Measurements from ENCODE around the gene NAP1L4.

The NAP1L4 gene

DNA sequence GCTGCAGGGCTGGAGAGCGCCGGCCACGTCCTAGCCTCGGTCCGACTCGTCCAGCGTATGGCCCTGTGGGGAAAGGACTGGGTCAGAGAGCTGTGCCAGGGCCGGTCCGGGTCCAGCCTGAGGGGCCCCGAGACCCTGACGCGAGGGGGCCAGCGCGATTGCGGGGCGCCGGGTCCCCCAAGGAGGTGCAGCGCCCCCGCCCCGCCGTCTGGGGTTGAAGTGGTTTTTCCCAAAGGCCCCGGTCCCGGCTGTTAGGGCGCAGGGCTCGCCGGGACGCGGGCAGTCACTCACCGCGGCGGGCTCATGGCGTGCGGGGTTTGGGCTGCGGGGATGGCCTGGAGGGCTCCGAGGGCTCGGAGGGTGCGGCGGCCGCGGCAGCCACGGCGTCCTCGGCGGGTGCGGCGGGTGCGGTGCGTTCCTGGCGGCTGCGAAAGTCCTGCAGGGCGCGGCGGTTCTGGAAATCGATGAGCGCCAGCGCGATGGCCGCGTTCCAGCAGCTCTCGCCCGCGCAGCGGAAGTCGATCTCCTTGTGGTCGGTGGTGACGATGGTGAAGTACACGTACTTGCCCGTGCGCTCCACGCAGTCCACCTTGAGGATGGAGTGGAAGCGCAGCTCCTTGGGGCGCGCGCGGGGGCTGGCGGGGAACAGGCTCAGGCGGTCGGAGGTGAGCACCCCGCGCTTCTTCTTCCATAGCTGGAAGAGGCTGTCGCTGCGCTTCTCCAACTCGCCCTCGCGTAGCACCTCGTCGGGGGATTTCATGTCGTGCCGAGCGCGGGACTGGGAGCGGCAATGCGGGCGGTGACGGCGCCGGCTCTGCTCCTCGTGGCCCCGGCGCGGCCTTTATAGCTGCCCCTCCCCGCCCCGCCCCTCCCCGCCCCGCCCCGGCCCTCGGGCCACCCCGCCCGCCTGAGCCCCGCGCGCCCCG lies 63.3 kb downstream of the NAP1L4 start, which contains the start of gene PHLDA2:
Gene PHLDA2, minus strand, starts transcription at position 816 of the 926 bp plus-strand sequence. Its CDS starts 56 bp downstream, at position 760.
- Mint-ChIP-seq H3K9me3 (no peaks in the 10 kb centered on the region), H3K27me3 (peaks cover 80% of the 10 kb centered on the region), H3K27ac (no peak within 1 kb of the TSS), H3K4me3 (peak within 1 kb of the TSS; percentile 71), H3K36me3 (no peaks in the 10 kb centered on the region), H3K4me1 (peaks cover 38% of the 10 kb centered on the region)
- peak; percentile 74 for DNase-seq
- CTCF ChIA-PET = interaction anchor here (0.8 to 5.4 kb wide), 13 partner anchors 13 to 398 kb away, joined by 3 to 50 read pairs (median 5); a partner anchor contains a TSS

DNA sequence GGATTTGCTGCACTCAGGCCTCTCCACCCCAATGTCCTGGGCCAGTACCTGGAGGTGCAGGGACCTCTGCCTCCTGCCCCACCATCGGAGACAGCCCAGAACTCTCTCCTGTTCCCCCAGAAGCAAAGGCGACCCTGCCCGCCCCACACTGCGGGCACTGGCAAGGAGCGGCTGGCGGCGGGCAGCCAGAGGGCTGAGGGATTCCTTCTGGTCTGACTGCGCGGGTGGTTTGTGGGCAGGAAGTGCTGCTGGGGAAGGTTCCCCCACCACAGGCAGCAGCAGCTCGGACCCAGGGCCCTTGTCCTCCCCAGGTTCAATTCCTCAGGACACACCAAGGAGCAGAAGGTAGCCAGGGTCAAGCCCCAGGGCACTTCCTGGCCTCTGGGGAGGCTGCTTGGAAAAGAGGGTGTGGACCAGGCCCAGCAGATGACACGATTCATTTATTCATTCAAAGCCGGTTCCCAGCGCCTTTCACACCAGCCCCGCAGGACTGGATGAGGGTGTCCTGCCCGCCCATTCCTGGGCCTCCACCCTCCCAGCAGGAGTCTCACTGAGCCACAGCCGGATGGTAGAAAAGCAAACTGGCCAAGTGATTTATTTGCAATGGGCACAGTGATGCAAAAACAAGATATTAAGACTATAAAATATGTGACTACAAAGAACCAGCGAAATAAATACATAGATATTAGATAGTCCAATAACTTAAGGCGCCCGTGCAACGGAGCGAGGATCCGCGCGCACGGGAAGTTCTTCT lies 64.1 kb downstream of the NAP1L4 start:
- CTCF ChIA-PET = interaction anchor here (1.2 to 5.1 kb wide), 3 partner anchors 16 to 93 kb away, joined by 3 to 50 read pairs (median 5); no protein-coding TSS in a partner anchor
- Mint-ChIP-seq H3K4me1 (peaks cover 30% of the 10 kb centered on the region), H3K36me3 (no peaks in the 10 kb centered on the region), H3K27me3 (peaks cover 77% of the 10 kb centered on the region), H3K4me3 (peak overlapping the region; percentile 41), H3K27ac (no peak overlapping the region), H3K9me3 (no peaks in the 10 kb centered on the region)
- DNase-seq = no peak

DNA sequence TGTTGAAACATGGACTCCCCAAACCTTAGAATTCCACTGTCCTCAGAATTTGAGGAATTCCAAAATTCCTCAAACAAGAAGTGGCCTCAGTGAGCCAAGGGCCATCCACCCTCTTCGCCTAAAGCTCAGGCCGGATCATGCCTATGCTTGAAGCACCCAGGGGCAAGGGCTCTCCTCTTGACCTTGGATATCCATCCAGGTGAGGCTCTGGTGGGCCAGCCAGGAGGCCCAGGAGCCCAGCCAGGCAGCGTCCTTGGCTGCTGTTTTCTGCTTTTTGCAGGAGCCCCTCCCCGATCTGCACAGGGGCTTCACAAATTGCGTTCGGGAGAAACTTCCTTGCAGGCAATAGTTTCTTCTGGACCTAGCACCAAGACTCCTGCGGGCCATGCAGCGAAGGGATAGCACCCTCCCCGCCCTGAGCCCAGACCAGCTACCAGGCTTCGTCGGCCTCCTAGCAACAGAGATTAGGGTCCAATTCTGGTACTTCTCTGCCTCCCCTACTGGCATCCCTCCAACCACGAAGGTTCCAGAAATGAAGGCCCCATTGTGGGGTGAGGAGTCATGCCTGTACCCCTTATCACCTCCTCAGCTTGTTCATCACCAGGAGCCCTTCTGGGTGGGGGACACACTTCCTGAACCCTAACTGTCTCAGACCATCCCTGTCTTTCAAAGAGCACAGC lies 64.9 kb downstream of the NAP1L4 start:
- H3K36me3 Mint-ChIP-seq = no peaks in the 10 kb centered on the region

DNA sequence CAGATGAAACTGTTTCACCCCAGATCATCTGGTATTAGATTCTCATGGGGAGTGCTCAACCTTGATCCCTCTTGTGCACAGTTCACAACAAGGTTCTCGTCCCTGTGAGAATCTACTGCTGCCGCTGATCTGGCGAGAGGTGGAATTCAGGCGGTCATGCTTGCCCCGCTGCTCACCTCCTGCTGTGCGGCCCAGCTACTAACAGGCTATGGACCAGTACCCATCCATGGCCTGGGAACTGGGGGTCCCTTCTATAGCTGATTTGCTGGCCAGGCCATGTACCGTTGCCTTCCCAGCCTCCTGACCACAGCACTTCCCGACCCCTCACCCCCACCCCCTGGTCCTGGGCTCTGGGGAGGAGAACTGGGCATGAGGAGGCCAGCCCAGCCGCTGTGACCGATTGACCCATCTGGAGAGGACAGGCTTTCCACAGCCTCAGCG lies 65.5 kb downstream of the NAP1L4 start:
- DNase-seq = no peak
- Mint-ChIP-seq H3K4me3 (no peak overlapping the region), H3K27me3 (peaks cover 67% of the 10 kb centered on the region), H3K36me3 (no peaks in the 10 kb centered on the region), H3K9me3 (no peaks in the 10 kb centered on the region), H3K4me1 (peaks cover 23% of the 10 kb centered on the region), H3K27ac (no peak overlapping the region)
- CTCF ChIA-PET = interaction anchor here (1.2 kb wide), 1 partner anchor 95 kb away, joined by 3 read pairs; no protein-coding TSS in a partner anchor

More for the DNA sequence above, 64.9 kb downstream of the NAP1L4 start:
- no peak overlapping the region for H3K27ac Mint-ChIP-seq
- no peak overlapping the region for H3K4me3 Mint-ChIP-seq
- no peaks in the 10 kb centered on the region for H3K9me3 Mint-ChIP-seq
- H3K27me3 Mint-ChIP-seq = peaks cover 71% of the 10 kb centered on the region
- no peak for DNase-seq
- peaks cover 23% of the 10 kb centered on the region for H3K4me1 Mint-ChIP-seq
- CTCF ChIA-PET = interaction anchor here (1.2 to 5.1 kb wide), 2 partner anchors 35 to 94 kb away, joined by 3 to 50 read pairs; no protein-coding TSS in a partner anchor

DNA sequence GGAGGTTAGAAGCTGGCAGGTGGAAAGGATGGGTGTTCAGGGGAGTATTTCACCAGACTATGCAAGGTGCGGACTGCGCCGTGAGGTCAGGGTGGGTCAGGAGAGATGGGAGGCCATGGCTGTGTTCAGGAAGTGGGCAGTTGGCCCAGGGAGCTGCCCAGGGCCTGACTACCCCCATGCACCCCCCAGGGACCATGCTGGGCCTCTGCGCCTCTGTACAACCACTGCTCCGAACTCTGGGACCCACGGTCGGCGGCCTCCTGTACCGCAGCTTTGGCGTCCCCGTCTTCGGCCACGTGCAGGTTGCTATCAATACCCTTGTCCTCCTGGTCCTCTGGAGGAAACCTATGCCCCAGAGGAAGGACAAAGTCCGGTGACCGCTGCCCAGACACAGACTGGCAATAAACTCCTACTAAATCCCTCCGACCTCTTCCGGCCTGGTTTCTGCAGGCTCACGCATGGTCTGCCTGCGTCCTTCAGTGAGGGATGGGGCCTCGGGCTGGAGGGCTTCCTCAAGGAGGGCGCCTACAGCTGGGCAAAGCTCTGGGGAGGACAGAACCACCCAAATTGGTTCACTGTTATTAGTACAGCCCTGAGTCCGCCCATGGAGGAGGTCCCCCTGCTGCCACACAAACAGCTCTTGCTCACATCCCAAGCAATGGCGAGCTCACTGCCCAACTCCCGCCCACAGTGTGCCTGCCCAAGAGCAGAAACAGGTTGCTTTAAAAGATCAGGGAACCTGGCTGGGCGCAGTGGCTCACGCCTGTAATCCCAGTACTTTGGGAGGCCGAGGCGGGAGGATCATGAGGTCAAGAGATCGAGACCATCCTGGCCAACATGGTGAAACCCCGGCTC lies 67.1 kb downstream of the NAP1L4 start:
- no peak overlapping the region for H3K27ac Mint-ChIP-seq
- no peaks in the 10 kb centered on the region for H3K9me3 Mint-ChIP-seq
- DNase-seq = no peak
- CTCF ChIA-PET = interaction anchor here (1.0 kb wide), 1 partner anchor 32 kb away, joined by 3 read pairs; no protein-coding TSS in a partner anchor
- no peaks in the 10 kb centered on the region for H3K36me3 Mint-ChIP-seq
- peaks cover 52% of the 10 kb centered on the region for H3K27me3 Mint-ChIP-seq
- H3K4me1 Mint-ChIP-seq = peaks cover 18% of the 10 kb centered on the region
- no peak overlapping the region for H3K4me3 Mint-ChIP-seq

DNA sequence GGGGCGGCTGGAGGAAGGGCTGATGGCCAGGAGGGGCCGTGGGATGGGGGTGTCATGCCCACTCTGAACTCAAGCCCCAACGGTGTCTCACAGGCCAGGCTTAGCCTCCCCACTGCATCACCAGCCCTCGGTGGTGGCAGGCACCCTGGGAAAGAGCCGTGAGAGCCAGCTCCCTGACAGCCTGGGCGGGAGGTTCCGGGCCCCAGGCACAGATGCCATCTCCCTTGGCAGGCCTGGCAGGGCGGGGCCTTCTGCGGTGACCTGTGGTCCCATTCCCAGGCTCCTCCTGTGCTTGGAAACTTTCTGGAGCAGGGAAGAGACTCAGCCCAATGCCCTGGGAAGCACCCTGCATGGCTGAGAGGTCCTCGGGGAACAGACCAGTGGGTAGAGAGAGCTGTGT lies 67.7 kb downstream of the NAP1L4 start:
- Mint-ChIP-seq H3K27me3 (peaks cover 47% of the 10 kb centered on the region), H3K27ac (no peak overlapping the region)
- CTCF ChIA-PET = no interaction called here

DNA sequence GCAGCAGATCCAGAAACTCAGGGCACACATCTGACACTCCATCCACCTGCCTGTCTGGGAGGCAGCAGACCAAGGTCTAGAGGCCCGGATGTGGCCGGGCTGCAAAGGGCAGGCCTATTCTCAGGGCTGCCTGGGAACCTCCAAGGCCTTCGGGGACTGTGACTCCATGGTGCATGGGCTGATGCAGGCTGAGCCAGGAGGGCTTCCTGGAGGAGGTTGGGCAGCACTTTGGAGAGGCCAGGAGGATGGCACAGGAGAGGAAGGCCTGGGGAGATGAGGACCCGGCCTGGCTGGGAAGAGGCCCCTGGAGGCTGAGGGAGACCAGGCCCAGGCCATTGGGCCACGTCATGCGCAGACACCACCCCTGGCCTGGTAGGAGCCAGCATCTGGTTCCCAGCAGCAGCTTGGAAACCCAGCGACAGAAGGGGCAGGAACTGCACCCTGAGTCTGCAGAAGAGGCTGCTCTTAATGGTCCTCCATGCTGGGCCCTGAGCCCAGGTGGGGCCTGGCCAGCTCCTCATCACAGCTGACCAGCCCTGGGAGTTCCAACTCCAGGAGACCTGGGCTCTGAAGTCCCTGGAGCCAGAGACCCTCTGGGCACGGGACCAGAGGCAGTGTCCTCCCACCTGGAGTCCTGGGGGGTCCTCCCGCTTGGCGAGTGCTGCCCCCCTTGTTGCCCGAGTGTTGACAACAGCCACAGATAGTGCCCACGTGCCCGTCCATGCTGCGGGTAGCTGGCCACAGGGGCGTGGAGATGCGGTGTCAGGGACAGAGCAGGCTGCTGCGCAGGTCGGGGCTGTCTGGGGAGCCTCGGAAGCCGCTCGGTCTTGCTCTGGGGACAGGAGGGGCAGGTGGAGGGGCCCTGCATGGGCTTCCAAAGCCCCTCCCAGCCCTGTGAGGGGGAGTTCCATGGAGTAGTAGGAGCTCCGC lies 68.4 kb downstream of the NAP1L4 start:
- Mint-ChIP-seq H3K27ac (no peak overlapping the region), H3K9me3 (no peaks in the 10 kb centered on the region), H3K4me3 (no peak overlapping the region), H3K36me3 (no peaks in the 10 kb centered on the region), H3K27me3 (peaks cover 41% of the 10 kb centered on the region), H3K4me1 (peaks cover 11% of the 10 kb centered on the region)
- CTCF ChIA-PET = no interaction called here
- no peak for DNase-seq

More for the DNA sequence above, 67.7 kb downstream of the NAP1L4 start:
- Mint-ChIP-seq H3K4me1 (peaks cover 15% of the 10 kb centered on the region), H3K9me3 (no peaks in the 10 kb centered on the region), H3K36me3 (no peaks in the 10 kb centered on the region), H3K4me3 (no peak overlapping the region)
- no peak for DNase-seq

DNA sequence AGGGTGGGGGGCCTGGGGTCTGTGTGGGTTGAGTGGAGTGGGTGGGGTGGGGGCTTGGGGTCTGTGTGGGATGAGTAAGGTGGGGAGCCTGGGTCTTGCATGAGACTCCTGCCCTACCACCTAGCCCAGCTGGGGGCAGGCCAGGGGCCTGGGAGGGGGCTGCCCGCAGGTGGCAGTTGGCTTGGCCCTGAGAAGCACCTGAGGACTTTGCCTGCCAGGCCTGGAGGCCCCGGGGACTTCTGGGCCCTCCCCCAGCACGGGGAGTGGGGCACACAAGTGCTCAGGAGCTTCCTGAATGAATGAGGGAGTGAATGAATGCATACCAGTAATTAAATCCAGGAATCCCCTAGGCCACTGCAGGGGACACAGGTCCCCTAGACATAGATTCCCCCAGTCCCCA lies 69.5 kb downstream of the NAP1L4 start:
- Mint-ChIP-seq H3K27ac (no peak overlapping the region), H3K4me3 (no peak overlapping the region), H3K27me3 (peaks cover 30% of the 10 kb centered on the region), H3K9me3 (no peaks in the 10 kb centered on the region), H3K4me1 (peaks cover 2% of the 10 kb centered on the region), H3K36me3 (no peaks in the 10 kb centered on the region)
- DNase-seq = no peak
- CTCF ChIA-PET = no interaction called here

DNA sequence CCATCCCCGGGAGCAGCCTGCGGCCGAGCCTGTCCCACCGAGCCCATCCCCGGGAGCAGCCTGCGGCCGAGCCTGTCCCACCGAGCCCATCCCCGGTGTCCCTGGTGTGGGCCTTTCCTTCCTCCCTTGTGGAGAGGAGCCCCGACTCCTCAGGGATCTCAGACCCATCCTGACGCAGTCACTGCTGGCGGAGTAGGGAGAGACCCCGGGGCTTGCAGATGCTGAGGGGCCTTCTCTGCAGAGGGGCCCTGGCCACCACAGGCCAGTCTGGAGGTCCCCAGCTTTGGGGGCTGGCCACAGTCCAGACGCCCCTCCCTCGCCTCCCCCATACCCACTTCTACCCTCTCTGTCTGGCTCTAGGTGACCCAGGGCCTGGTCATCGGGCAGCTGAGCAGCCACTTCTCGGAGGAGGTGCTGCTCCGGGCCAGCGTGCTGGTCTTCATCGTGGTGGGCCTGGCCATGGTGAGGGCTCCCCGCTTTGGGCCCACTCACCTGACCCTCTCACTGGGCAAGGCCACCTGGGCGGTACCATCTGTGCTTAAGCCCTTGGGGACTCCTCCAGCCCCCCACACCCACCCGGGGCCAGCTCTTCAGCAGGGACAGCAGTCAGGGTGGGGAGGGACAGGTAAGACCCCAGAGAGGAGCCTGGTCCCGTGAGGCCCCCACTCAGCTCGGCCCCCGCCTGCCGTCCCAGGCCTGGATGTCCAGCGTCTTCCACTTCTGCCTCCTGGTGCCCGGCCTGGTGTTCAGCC lies 70.2 kb downstream of the NAP1L4 start:
- Mint-ChIP-seq H3K9me3 (no peaks in the 10 kb centered on the region), H3K27ac (no peak overlapping the region), H3K36me3 (no peaks in the 10 kb centered on the region), H3K27me3 (peaks cover 23% of the 10 kb centered on the region), H3K4me1 (no peaks in the 10 kb centered on the region), H3K4me3 (no peak overlapping the region)
- CTCF ChIA-PET = no interaction called here
- DNase-seq = no peak

DNA sequence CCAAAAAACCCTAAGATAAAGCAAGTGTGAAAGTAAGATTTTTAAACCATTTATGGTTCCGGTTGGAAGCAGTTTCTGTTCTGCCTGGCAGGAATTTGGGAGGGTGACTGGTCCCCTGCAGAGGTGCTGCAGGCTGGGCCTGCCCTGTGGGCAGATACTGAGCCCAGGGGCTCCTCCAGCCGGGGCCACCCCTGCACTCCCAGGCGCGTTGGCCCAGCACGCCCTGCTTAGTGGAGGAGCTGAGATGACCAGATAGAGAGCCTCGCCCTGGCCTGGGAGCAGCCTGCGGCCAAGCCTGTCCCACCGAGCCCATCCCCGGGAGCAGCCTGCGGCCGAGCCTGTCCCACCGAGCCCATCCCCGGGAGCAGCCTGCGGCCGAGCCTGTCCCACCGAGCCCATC lies 70.9 kb downstream of the NAP1L4 start:
- CTCF ChIA-PET = interaction anchor here (1.1 to 1.3 kb wide), 2 partner anchors 9 to 25 kb away, joined by 4 read pairs; no protein-coding TSS in a partner anchor
- Mint-ChIP-seq H3K4me3 (no peak overlapping the region), H3K4me1 (no peaks in the 10 kb centered on the region), H3K9me3 (no peaks in the 10 kb centered on the region), H3K27me3 (peaks cover 16% of the 10 kb centered on the region), H3K27ac (no peak overlapping the region), H3K36me3 (no peaks in the 10 kb centered on the region)
- no peak for DNase-seq

DNA sequence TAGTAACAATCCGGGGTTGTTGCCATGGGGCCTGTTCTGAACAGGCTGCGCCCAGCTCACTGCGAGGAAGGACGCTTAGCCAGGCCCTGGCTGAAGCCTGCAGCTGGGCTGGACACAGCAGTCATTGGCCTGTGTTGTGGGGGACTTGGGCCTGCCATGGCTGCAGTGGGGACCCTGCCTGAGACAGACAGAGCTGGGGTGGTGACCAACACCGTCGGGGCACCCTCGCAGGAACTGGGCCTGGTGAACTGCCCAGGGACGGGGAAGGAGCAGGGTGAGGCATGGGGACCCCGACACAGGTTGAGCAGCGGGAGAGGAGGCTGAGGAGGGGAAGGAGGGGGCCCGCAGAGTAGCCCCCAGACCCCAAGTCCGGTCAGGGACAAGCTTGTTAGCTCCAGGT lies 71.8 kb downstream of the NAP1L4 start:
- CTCF ChIA-PET = interaction anchor here (0.6 to 1.3 kb wide), 3 partner anchors 10 to 111 kb away, joined by 3 to 4 read pairs (median 4); no protein-coding TSS in a partner anchor

DNA sequence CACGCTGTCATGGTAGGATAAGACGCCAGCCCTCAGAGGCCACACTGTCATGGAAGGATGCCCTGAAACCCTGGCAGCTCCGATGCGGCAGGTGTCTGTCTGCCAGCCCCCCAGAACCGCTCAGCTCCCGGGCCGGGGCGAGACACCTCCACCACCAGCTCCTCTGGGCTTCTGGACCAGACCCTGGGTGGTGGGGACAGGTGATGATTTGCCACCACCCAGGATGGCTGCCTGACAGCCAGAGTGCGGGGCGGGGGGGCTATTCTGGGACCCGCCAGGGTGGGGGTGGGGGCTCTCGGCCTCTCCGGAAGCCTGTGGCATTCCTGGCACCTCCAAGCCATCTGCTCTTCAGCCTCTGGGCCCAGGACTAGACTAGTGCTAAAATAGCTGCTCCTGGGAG lies 72.3 kb downstream of the NAP1L4 start:
- Mint-ChIP-seq H3K27ac (no peak overlapping the region), H3K4me3 (no peak overlapping the region), H3K9me3 (no peaks in the 10 kb centered on the region), H3K36me3 (no peaks in the 10 kb centered on the region), H3K4me1 (no peaks in the 10 kb centered on the region), H3K27me3 (peaks cover 5% of the 10 kb centered on the region)
- DNase-seq = no peak
- CTCF ChIA-PET = no interaction called here

More for the DNA sequence above, 71.8 kb downstream of the NAP1L4 start:
- no peak for DNase-seq
- no peaks in the 10 kb centered on the region for H3K36me3 Mint-ChIP-seq
- H3K27ac Mint-ChIP-seq = no peak overlapping the region
- no peaks in the 10 kb centered on the region for H3K4me1 Mint-ChIP-seq
- H3K9me3 Mint-ChIP-seq = no peaks in the 10 kb centered on the region
- peaks cover 10% of the 10 kb centered on the region for H3K27me3 Mint-ChIP-seq
- no peak overlapping the region for H3K4me3 Mint-ChIP-seq
